Transverse colon (tissue), 4 donors: ENCODE data around the gene PPFIA4.

ENCODE experiments used
- CTCF ChIP-seq, 5 experiments: fragments of 200-600 bp in 3 of 5; fragments of 450-650 bp in 2 of 5; sonication (generic) in 3 of 5; IDR thresholded peaks; 1 replicate in 2 of 5; 2 replicates in 3 of 5; pipeline ENCODE4 v1.5.1; 2016 to 2017; ENCODE audit warnings: antibody characterized with exemption in 5 of 5, inconsistent platforms in 3 of 5, mild to moderate bottlenecking in 2 of 5, moderate library complexity in 1 of 5
- POLR2A ChIP-seq: fragments of 450-650 bp; IDR thresholded peaks from one replicate; pipeline ENCODE4 v1.6.1; 2016; ENCODE audit warnings: antibody characterized with exemption, mild to moderate bottlenecking, moderate library complexity
- POLR2AphosphoS5 ChIP-seq, 3 donors: sonication (generic); formaldehyde crosslinking; IDR thresholded peaks; one replicate each; pipeline ENCODE4 v1.6.1; 2016; ENCODE audit warnings: antibody characterized with exemption in 3 of 3

GRCh38 chr1:203059485-203059884 lies 33.2 kb downstream of the PPFIA4 start:
- TF ChIP-seq CTCF (IDR thresholded peaks at IDR 0.05) (no peak), POLR2AphosphoS5 (IDR thresholded peaks at IDR 0.05) (no peak), POLR2A (no peak)
